ENCODE data around the gene ST3GAL4. TPM values are rescaled to one million over a fixed set of nuclear protein-coding genes. Genes with fewer than 3 reads are reported as not detected.

Gene ST3GAL4
- total and polyA plus RNA-seq, 3 donors from 2014 or later, result 102 to 221 (median 212) TPM

DNA sequence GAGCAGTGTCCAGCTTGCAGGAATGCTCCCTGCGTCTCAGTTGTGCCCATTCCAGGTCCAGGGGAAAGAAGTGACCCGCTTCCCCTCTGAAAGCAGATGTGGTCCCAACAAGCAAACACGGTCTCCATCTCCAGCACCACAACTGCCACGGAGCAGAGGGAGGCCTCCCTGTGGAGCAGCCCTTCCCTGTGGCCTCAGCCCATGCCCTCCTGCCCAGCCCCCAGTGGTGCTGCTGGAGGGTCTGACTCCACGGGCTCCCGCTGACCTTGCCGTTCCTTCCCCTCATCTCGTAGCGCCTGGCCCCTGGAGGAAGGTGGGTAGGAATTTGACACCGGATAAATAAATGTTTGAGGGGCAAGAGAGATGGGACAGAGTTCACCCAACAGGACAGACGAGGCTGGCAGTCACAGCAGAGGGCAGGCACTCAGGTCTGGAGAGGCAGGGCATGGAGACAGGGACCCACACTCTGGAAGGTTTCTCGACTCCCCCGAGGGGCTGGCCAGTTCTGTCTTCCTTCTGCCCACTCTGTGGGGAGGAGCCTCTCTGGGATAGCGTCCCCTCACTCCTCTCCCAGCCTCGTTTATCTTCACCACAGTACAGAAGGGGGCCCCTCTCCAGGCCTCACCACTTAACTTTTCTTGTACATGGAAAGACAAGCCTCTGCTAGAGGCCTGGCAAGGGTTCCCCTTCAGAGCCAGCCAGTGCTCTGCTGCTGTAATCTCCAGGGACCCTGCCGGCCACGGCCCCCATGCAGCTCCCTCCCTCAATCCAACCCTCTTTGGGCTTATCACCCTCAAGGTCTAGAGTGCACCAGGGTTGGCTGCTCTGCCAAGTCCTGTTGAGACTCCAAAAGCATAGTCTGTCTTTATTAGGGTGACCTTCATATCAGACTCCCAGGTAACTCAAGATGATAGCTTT, 7.5 kb upstream of the ST3GAL4 start:
- H3K27me3 ChIP-seq, result no peaks in the 10 kb centered on the region
- 38 to 59% methylated on average over 14 to 17 of the region's 17 CpGs for WGBS, 2 donors
- intact Hi-C loops (cut with DNase I; ENCODE audit: low total_unique reads), result no loop called here
- H3K36me3 ChIP-seq (ENCODE audit: low read depth, missing control alignments), result no peaks in the 10 kb centered on the region
- DNase-seq, result no peak
- peak overlapping the region; percentile 83 to 92 for H3K27ac ChIP-seq
- peaks cover 82% of the 10 kb centered on the region for H3K4me1 ChIP-seq
- TF ChIP-seq, protein P1, sequence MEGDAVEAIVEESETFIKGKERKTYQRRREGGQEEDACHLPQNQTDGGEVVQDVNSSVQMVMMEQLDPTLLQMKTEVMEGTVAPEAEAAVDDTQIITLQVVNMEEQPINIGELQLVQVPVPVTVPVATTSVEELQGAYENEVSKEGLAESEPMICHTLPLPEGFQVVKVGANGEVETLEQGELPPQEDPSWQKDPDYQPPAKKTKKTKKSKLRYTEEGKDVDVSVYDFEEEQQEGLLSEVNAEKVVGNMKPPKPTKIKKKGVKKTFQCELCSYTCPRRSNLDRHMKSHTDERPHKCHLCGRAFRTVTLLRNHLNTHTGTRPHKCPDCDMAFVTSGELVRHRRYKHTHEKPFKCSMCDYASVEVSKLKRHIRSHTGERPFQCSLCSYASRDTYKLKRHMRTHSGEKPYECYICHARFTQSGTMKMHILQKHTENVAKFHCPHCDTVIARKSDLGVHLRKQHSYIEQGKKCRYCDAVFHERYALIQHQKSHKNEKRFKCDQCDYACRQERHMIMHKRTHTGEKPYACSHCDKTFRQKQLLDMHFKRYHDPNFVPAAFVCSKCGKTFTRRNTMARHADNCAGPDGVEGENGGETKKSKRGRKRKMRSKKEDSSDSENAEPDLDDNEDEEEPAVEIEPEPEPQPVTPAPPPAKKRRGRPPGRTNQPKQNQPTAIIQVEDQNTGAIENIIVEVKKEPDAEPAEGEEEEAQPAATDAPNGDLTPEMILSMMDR (IDR thresholded peaks at IDR 0.05), result no peak
- TF ChIP-seq POLR2A (IDR thresholded peaks at IDR 0.05), result no peak
- no peak overlapping the region for H3K4me3 ChIP-seq
- no peaks in the 10 kb centered on the region for H3K9me3 ChIP-seq

DNA sequence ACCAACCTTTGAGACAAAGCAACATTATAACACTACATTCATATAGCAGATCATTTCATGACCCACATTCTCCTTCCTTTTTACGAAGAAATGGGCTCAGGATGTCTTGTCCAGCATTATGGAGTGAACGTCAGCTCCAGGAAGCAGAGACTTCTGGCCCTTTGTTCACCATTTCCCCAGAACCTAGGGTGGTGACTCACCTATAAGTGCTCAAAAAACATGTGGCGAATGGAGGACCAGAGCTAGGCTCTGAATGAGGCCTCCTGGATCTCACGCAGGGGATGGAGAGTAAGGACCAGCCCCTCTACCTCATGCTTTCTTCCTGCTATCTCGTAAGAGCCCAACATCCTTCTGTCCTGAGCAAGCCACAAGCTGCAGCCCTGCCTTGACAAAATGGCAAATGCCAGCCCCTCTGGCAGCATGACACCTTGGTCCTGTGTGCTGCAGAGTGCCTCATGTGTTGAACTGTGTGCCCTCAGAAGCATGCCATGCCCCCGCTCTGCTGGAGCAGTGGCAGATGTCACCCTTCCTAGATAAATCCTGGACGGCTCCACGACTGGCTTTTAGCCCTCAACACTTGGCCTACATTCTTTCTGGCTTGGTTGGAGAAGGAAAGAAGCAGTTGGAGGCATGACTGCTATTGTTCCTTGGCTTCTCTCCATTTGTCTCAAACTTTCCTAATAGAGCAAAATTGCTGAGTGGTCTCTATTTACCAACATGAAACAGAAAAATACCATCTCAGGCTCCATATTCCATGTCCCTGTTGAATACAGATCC, 6.5 kb upstream of the ST3GAL4 start:
- Histone ChIP-seq H3K27me3 (no peaks in the 10 kb centered on the region), H3K27ac (peak overlapping the region; percentile 33 to 92), H3K4me1 (peaks cover 85% of the 10 kb centered on the region), H3K9me3 (no peaks in the 10 kb centered on the region), H3K4me3 (no peak overlapping the region), H3K36me3 (ENCODE audit: low read depth, missing control alignments) (no peaks in the 10 kb centered on the region)
- intact Hi-C loops (cut with DNase I; ENCODE audit: low total_unique reads), result no loop called here
- 39 to 43% methylated on average over 8 of the region's 8 CpGs for WGBS, 2 donors
- DNase-seq, result no peak
- TF ChIP-seq, protein P1 (IDR thresholded peaks at IDR 0.05), result no peak
- TF ChIP-seq POLR2A (IDR thresholded peaks at IDR 0.05), result no peak

DNA sequence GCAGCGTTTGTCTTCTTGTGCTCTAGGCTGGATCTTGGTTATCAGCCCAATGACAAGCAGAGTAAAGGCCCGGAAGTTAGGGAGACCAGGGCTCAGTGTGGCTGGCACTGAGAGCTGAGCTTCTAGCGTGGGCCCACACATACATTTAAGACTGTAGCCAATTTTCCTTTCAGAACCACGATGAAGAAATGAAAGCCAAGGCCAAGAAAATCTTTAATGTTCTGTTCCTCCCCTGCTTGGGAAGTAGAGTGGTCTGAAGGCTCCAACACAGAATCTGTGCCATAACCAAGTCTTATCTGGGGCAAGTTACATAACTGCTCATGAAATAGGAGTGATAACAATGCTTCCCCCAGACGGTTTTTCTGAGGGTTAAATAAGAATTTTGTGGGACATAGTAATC, 4.7 kb upstream of the ST3GAL4 start:
- intact Hi-C loops (cut with DNase I; ENCODE audit: low total_unique reads), result no loop called here

DNA sequence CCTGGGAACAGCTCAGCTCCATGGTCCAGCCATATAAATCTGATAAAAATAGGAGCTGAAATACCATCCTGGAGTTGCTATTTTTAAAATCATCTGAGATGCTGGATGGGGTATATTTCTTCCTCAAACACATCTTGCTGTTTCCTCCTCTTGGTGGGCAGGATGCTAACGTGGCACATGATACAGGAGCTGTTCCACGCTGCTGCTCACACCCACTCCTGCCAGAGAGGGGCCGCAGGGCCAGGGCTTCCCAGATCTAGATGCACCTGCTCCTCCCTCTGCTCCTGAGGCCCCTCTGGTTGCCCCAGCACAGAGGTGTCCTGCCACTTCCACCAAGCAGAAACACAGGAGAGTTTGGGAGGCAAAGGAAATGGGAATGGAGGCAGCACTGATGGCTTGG, 3.3 kb upstream of the ST3GAL4 start:
- Histone ChIP-seq H3K9me3 (no peaks in the 10 kb centered on the region), H3K4me3 (no peak overlapping the region), H3K36me3 (ENCODE audit: low read depth, missing control alignments) (no peaks in the 10 kb centered on the region), H3K4me1 (peaks cover 70% of the 10 kb centered on the region), H3K27me3 (no peaks in the 10 kb centered on the region), H3K27ac (peak overlapping the region; percentile 66 to 92)
- DNase-seq, result no peak
- intact Hi-C loops (cut with DNase I; ENCODE audit: low total_unique reads), result no loop called here
- 61 to 83% methylated on average over 3 of the region's 3 CpGs for WGBS, 2 donors
- TF ChIP-seq, protein P1 (IDR thresholded peaks at IDR 0.05), result no peak
- no peak for TF ChIP-seq POLR2A (IDR thresholded peaks at IDR 0.05)

More for the DNA sequence above, 4.7 kb upstream of the ST3GAL4 start:
- H3K9me3 ChIP-seq, result no peaks in the 10 kb centered on the region
- peaks cover 80% of the 10 kb centered on the region for H3K4me1 ChIP-seq
- TF ChIP-seq, protein P1 (IDR thresholded peaks at IDR 0.05), result no peak
- no peak for TF ChIP-seq POLR2A (IDR thresholded peaks at IDR 0.05)
- no peak for DNase-seq
- H3K36me3 ChIP-seq (ENCODE audit: low read depth, missing control alignments), result no peaks in the 10 kb centered on the region
- no peak overlapping the region for H3K4me3 ChIP-seq
- WGBS, 2 donors, result 21 to 47% methylated on average over 5 of the region's 5 CpGs
- H3K27me3 ChIP-seq, result no peaks in the 10 kb centered on the region
- H3K27ac ChIP-seq, result peak overlapping the region; percentile 66 to 92

All from testis (tissue), 3 donors.